OCI-M2 (cell line): ENCODE results near the gene OR5K2.
A peak's percentile ranks its signal among the peaks of the same experiment; 100 is the strongest.

ENCODE experiments used
- DNase-seq: peaks from one replicate; lab custom pipeline; 2025; ENCODE audit not compliant: unreplicated experiment; lab: John Stamatoyannopoulos, UW

The OR5K2 gene

DNA sequence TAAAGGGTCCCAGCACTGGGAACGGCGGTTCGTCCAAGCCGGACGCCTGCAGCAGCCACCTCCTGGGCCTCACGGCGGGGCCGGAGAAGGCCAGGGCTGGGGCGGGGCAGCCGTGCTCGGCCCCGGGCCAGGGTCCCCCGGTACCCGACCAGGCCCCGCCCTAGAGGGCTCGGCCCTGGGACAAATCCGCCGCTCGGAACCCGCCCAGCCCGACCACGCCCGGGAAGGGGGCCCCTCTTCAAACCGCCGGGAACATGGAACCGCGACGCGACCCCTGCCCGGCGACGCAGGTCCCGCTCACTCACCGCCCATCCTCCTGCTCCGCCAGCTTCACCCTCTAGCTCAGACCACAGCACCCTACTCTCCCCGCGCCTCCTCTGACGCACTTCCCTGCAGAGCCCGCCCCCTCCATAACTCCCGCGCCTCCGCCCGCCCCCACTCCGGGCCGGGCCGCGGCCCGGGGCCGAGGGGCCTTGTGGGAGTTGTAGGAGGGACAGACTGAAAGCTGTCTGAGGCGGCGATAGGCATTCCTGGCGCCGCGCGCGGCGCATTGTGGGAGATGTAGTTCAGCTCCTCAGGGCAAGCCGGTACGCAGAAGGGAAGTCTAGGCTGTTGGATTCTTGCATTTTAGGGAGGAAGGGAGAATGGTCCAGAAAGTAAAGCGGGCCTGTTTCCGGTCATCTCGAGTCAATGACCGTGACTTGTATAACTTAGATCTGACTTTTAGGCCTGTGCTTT lies 25.2 kb downstream of the OR5K2 start, which contains the start of gene CLDND1:
Gene CLDND1 (minus strand): TSS at position 359 of the 738 bp plus-strand sequence. CDS start 1,478 bp downstream, outside the sequence.
- DNase-seq = peak; percentile 79

DNA sequence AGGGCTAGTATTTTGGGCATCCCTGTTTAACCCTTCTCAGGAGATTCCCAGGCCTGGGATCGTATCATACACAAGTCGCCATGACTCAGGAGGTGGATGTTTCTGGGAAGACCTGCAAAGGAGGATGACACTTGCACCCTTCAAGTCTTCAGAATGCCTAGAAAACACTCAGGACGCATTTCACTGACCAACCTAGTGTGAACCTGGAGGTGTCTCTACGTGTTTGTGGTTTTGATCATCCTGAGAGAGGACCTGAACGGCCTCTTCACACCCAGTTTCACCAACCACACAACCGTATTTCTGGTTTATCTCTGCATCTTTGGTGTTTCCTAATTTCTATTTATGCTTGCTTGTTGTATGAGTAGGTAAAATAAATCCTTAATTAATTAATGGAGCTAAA lies 28.0 kb downstream of the OR5K2 start:
- no peak for DNase-seq

DNA sequence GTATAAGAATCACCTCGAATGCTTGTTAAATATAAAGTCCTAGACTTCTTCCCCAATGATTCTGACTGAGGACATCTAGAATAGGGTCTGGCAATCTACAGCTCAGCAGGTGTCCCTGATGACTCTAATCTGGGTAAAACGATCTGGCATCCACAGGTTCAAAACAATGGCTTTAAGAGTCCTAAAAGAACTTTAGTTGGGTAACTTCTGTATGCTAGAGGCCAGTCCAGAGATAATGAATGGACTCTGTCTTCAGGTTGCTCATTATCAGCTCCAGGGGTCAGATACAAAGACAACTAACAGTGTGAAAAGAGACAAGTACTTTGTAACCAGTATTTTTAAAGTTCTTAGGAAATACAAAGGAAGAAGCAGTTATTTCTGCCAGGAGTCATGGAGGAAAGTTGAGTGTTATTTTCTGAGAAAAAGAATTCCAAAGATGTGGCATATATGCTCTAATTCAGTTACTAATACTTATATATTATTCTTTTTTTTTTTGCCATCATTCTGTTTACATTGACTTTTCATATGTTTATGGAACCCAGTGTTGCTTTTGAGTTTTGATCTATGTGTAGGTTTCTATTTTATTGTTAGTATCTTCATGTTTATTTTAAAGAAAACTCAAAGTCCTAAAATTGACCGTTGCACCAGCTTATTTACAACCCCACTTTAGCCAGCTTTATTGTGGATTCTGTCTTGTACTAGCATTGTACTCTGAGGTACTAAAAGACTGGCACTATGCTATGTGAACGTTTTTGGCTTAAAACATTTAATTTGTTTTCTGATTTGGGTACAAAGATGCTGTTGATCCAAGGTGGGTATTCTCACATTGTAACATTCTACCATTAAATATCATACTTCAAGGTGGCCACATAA lies 31.2 kb downstream of the OR5K2 start:
- DNase-seq = no peak

DNA sequence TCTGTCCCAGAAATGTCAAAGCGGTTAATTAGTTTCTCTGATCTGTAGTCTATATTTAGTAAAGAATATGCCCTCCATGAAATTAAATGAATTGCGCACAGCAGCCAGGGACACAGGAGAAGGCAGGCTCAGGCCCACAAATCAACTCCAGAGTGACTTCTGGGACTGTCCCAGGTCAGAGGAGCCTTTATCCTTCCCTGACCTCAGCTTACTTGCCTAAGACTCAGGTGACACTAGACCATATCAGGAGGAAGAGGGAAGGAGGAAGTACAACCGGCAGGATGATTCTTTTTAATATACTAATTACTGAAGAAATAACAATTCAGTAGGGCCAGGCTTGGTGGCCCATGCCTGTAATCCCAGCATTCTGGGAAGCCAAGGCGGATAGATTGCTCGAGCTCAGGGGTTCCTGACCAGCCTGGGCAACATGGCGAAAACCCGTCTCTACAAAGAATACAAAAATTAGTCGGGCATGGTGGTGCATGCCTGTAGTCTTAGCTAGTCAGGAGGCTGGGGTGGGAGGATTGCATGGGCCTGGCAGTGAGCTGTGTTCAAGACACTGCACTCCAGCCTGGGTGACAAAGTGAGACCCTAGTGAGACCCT lies 32.5 kb downstream of the OR5K2 start:
- no peak for DNase-seq

DNA sequence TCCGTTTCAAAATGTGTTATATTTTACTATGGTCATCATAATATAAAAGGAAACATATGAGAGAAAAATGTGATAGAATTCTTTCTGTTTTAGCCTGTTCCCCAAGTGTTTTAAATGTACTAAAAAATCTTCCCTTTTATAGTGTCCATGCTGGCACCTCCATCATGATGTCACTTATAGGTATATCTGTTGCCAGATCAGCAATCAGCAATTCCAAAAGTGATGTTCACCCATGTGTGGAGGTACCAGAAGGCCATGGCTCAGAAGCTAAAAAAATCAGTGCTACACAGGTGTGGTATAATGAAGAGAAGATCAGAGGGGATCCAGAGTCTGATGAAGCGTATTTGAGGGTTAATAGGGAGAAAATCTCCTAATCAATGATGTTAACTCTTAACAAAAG lies 33.2 kb downstream of the OR5K2 start:
- no peak for DNase-seq

DNA sequence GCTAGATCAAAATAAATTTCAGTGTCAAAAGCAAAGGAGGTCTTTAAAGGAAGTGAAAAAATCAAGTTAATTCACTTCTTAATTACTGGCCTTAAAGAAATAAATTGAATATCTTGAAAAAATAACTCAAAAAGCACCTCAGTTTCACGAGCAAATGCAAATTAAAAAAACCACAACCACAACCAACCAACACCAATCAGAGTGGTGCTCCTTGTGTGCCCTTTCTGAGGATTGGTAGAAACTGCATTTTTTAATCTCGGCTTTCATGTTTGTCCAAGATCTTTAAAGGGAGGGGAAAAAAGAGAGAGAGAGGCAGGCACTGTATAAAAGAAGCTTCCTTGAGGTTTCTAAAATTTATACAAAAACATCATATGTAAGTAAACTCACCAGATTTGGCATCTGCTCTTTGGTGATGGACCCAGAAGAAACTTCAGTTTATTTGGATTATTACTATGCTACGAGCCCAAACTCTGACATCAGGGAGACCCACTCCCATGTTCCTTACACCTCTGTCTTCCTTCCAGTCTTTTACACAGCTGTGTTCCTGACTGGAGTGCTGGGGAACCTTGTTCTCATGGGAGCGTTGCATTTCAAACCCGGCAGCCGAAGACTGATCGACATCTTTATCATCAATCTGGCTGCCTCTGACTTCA lies 34.3 kb downstream of the OR5K2 start, which contains the start of gene GPR15:
Gene GPR15 (plus strand): TSS at position 357 of the 653 bp plus-strand sequence. CDS start 56 bp downstream, at position 413.
- no peak for DNase-seq

DNA sequence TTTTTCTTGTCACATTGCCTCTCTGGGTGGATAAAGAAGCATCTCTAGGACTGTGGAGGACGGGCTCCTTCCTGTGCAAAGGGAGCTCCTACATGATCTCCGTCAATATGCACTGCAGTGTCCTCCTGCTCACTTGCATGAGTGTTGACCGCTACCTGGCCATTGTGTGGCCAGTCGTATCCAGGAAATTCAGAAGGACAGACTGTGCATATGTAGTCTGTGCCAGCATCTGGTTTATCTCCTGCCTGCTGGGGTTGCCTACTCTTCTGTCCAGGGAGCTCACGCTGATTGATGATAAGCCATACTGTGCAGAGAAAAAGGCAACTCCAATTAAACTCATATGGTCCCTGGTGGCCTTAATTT lies 34.8 kb downstream of the OR5K2 start:
- no peak for DNase-seq

DNA sequence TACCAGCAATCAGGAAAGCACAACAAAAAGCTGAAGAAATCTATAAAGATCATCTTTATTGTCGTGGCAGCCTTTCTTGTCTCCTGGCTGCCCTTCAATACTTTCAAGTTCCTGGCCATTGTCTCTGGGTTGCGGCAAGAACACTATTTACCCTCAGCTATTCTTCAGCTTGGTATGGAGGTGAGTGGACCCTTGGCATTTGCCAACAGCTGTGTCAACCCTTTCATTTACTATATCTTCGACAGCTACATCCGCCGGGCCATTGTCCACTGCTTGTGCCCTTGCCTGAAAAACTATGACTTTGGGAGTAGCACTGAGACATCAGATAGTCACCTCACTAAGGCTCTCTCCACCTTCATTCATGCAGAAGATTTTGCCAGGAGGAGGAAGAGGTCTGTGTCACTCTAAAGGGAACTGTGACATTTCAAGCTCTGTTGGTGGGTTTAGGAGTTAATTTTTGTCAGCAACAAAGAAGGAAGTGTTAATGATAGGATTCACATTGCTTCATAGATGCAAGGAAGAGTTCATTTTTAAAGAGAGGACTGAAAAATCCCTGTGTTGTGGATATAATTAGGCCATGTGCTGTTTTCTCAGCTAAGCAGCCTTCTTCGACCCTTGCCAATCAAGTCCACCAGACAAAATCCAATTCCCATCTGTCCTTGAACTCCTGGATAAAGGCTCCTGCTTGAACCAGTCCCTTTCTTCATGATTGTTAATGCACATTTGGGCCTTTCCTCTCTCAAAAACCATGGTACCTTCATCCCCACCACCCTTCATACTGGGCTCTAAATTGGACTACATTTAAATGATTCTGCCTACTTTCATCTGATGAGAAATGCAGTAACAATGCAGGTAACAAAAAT lies 35.5 kb downstream of the OR5K2 start:
- no peak for DNase-seq

DNA sequence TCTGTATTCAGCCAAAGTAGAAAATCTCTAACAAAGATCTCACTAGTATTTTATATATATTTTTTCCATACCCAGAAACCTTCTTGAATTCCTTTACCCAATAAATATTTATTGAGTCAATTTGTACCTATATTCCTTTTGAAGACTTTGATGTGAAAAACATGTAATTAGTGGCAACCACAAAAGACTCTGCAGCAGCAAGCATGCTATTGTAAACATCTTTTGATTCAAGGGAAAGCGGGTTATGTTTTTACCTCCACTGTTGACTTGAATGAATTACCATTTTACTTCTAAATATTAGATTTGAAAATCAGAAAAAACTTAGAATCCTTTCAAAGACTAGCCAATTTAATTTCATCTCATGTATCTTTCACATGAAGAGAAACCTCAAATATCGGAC lies 36.7 kb downstream of the OR5K2 start:
- no peak for DNase-seq

DNA sequence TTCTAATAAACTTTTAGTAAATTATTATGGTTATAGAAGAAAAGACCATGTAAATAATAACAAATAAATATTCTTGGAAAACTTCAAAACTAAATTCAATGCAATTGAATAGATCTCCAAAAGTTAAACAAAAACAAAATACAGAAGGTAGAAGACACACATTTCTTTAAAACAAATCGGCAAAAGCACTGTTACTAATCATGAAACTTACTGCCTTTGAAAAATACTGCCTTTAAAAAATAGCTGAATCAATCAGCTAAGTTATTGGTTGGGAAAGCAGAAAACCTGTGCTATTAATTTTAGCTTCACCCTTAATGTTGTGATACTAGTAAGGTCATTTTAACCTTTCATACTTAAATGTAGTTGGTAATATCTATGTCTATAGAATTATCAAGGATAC lies 37.3 kb downstream of the OR5K2 start:
- DNase-seq = no peak

DNA sequence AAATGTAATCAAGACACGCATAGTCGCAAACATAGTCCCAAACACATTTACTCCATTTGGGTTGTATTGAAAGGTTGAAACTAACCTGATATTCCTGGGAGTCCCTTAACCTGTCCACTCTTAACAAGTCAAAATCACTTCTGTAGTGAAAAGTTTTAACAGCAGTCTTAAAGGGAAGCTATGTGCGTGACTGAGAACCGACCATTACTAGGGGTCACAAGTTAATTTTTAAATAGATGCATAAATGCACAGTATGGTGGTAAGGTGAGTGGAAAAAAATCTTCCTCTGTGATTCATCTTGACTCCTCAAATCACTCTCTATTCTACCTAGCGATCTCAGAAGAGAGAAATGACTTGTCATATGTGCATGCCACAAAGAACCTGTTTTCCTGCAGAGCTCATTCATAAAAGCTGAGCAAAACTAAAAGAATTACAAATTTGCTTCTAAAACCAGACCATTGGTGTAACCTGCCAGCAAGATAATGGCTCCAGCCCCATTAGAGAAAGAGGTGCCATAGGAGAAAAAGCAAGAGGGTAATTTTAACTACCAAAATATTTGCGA lies 39.1 kb downstream of the OR5K2 start:
- no peak for DNase-seq

DNA sequence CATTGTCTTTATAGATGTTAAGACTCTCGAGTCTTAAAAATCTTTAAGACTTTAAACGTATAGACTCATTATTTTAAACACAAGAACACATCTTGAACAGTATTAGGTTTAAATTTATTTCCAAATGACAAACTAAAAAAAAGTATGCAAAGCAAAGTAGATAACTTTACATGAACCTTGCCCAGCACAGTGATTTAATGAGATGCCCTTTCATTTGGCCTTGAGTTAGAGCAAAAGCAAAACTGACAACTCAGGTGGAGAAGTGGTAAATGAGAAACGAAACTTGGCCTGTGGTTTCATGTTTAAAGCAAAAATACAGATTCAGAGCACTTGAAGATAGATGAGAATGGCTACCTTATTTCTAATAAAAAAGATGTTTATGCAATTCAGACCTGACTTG lies 42.9 kb downstream of the OR5K2 start:
- DNase-seq = no peak

DNA sequence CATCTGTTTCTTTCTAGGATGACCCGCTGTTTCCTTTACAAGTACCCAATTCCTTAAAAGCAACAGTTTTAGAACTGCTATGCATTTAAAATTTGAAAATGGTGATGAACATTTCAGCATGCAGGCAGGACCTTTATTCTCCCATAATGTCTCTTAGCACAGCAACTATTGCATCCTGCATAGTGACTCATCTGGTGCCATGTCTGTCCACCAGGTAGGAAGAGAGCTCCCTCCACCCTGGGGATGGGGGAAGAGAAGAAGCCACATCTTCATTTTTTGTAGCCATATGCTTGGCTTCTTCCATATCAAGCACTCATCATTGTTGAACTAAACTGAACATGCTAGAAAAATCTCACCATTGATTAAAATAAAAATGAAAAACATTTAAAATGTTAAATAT lies 44.2 kb downstream of the OR5K2 start:
- no peak for DNase-seq

DNA sequence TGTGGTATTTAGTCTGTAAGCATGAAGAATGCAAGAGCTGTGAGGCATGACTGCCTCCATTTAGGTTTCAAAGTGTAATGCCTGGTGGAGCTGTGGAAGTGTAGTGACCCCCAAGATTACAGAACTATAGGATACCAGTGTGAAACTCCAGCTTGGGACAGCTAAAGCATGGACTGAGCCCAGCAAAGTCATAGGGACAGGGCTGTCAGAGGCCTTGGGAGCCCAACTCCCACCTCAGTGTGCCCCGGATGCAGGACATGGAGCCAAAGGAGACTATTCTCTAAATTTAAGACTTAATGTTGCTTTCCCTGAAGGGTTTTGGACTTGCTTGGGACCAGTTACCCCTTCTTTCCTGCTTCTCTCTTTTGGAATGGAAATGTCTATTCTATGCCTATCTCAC lies 45.1 kb downstream of the OR5K2 start:
- DNase-seq = no peak

DNA sequence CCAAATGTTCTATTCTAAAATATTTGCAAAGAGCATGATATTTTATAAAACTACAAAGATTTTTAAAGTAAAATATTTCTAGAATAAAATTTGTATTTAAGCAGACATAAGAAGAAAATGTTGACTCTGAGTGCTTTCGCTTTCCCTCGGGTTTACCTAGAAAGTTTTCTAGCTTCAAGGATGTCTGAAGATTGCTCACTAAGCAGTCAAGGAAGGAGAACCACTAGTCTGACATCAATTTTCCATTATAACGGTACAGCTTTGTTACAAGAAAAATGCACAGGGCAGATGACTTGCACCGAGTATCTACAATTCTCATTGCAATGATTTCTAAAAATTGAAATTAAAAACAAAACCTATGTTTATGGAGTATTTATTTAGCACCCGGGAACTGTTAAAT lies 48.5 kb downstream of the OR5K2 start:
- DNase-seq = no peak
